GM12878 (cell line): Measurements from ENCODE around the gene COL5A1.

Experiments
- CTCF ChIP-seq, 3 experiments: IDR thresholded peaks in 2 of 3; conservative IDR thresholded peaks in 1 of 3; 2 replicates each; pipeline ENCODE4 v1.5.1; 2011; ENCODE audit warnings: low read depth in 3 of 3, low read length in 3 of 3, mild to moderate bottlenecking in 3 of 3, control low read depth in 2 of 3, moderate library complexity in 2 of 3, inconsistent platforms in 1 of 3, mixed read lengths in 1 of 3; ENCODE audit not compliant: control insufficient read depth in 2 of 3, insufficient read depth in 1 of 3; ENCODE audit errors: extremely low read depth in 1 of 3
- EP300 ChIP-seq, 2 experiments: fragments of 150-350 bp in 1 of 2; IDR thresholded peaks; 2 replicates each; pipeline ENCODE4 v1.6.1; 2011 to 2012; ENCODE audit warnings: low read depth in 2 of 2, low read length in 2 of 2, borderline replicate concordance in 1 of 2, improper control_type of control experiment in 1 of 2, inconsistent platforms in 1 of 2; ENCODE audit not compliant: control insufficient read depth in 1 of 2
- ESRRA ChIP-seq: IDR thresholded peaks from 2 replicates; pipeline ENCODE4 v1.6.1; 2012; ENCODE audit warnings: mild to moderate bottlenecking, low read length, improper control_type of control experiment
- ETV6 ChIP-seq, 2 experiments: fragments of 450-650 bp in 1 of 2; IDR thresholded peaks in 1 of 2; conservative IDR thresholded peaks in 1 of 2; 2 replicates each; pipeline ENCODE4 v1.6.1; 2014; ENCODE audit warnings: antibody characterized with exemption in 1 of 2, borderline replicate concordance in 1 of 2, low read depth in 1 of 2, mild to moderate bottlenecking in 1 of 2, moderate library complexity in 1 of 2
- IKZF1 ChIP-seq: fragments of 450-650 bp; conservative IDR thresholded peaks from 2 replicates; pipeline ENCODE4 v1.6.1; 2017; ENCODE audit warnings: antibody characterized with exemption, mild to moderate bottlenecking
- POLR2A ChIP-seq: IDR thresholded peaks from 2 replicates; pipeline ENCODE4 v1.6.1; 2011; ENCODE audit warnings: low read depth, mild to moderate bottlenecking, low read length
- POLR2AphosphoS5 ChIP-seq: IDR thresholded peaks from 2 replicates; pipeline ENCODE4 v1.6.1; 2011; ENCODE audit warnings: mild to moderate bottlenecking, low read length, inconsistent platforms
- SPI1 ChIP-seq: IDR thresholded peaks from 2 replicates; pipeline ENCODE4 v1.6.1; 2011; ENCODE audit warnings: low read depth, mild to moderate bottlenecking, low read length, moderate library complexity, borderline replicate concordance; ENCODE audit not compliant: insufficient read depth
- TBL1XR1 ChIP-seq: IDR thresholded peaks from 2 replicates; pipeline ENCODE4 v1.6.1; 2012; ENCODE audit warnings: low read depth, low read length, improper control_type of control experiment

GRCh38 chr9:134809292-134809691 lies 167.7 kb downstream of the COL5A1 start:
- no peak for TF ChIP-seq SPI1
- no peak for TF ChIP-seq POLR2AphosphoS5
- TF ChIP-seq TBL1XR1, result no peak
- no peak for TF ChIP-seq ESRRA
- no peak for TF ChIP-seq ETV6 (conservative IDR thresholded peaks at IDR 0.05 in 1 of 2, IDR thresholded peaks at IDR 0.05 in 1 of 2; ENCODE audit: borderline replicate concordance in 1 of 2, low read depth in 1 of 2)
- TF ChIP-seq POLR2A, result no peak
- no peak for TF ChIP-seq IKZF1
- no peak for TF ChIP-seq CTCF (IDR thresholded peaks at IDR 0.05 in 2 of 3, conservative IDR thresholded peaks at IDR 0.05 in 1 of 3; ENCODE audit: control insufficient read depth in 2 of 3, extremely low read depth in 1 of 3, insufficient read depth in 1 of 3, low read depth in 3 of 3, low read length in 3 of 3)
- TF ChIP-seq EP300 (IDR thresholded peaks at IDR 0.05; ENCODE audit: borderline replicate concordance in 1 of 2, control insufficient read depth in 1 of 2, low read depth in 2 of 2, low read length in 2 of 2), result no peak
